Activated gamma-delta T cell treated with anti-CD3 and anti-CD28 coated beads, Interleukin-2, amount 50 U/mL, for 16 hours (primary cell): ENCODE data around the gene EMC1.
"Not testable (repeated sequence)": the region's sequence is repeated elsewhere in the genome, so short reads cannot be mapped to it uniquely, and the experiment has no call there.

ENCODE experiments used
- DNase-seq: peaks from one replicate; pipeline ENCODE4 v3.0.0-alpha.2; 2020; ENCODE audit warnings: low read depth

EMC1 gene

DNA sequence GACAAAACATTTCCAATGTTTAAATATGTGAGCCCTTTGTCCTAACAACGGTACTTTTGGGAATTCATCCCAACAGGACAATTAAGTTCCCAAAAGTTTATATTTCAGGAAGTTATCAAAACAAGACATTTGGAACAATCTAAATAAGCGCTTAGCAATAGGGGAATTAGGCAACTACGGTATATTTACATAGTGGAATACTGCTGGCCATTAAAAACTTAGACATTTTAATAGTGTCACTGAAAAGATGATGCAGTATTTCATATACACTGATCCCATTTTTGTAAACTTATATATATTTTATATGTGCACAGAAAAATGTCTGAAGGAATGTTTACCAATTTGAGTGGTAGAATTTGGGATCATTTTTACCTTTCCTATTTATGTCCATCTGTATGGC lies 62.1 kb downstream of the EMC1 start:
- DNase-seq: no peak

DNA sequence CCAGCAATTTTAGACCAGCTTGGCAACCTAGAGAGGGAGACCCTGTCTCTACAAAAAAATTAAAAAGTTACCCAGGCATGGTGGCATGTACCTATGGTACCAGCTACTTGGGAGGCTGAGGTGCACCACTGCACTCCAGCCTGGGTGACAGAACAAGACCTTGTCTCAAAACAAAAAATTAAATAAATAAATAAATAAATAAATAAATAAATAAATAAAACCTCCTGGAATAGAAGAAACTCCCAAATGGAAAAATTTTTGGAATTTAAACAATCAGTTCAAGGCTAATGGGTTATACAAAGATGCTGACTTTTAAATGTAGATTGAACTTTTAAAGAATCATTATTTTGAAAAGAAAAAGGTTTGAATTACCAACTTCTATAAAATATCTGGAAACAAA lies 63.5 kb downstream of the EMC1 start:
- DNase-seq: no peak

GRCh38 chr1:19186001-19186400 lies 65.3 kb downstream of the EMC1 start:
- DNase-seq: no peak

GRCh38 chr1:19182223-19182622 lies 69.1 kb downstream of the EMC1 start:
- DNase-seq: no peak

- not testable (repeated sequence) for DNase-seq
Observed at GRCh38 chr1:19180265-19180657, 71.1 kb downstream of the EMC1 start.

GRCh38 chr1:19179597-19180264 lies 71.6 kb downstream of the EMC1 start:
- peak; percentile 7 for DNase-seq

DNA sequence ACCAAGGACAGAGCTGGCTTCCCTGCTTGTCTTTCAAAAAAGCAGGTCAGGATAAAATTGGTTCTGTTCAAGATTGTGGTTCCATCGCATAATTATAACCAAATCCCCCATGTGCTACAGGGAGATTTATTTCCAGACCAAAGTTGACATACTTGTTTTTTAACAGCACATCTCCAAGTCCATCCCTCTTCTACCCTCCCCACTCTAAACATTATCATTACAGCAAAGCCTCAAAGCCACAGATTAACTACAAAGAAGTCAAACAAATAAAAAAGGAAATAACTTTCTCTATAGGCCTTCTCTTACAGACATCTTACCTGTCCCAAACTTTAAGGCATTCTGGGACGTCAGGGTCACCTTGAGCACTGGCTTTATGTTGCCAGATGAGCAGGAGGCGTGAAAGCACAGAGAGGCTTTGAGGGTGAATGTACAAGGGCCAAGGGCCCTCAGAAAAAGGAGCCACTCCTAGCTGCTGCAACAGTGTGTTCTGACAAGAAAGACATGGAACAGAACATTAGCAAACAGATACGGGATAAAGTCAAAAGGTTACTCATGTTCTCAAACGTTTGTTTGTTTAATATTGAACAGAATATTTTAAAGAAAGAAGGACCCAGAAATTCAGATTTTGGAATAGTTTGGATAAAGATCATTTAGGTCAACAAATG lies 72.5 kb downstream of the EMC1 start:
- DNase-seq: no peak

- DNase-seq: no peak
Observed at GRCh38 chr1:19177811-19178210, 73.5 kb downstream of the EMC1 start.

DNA sequence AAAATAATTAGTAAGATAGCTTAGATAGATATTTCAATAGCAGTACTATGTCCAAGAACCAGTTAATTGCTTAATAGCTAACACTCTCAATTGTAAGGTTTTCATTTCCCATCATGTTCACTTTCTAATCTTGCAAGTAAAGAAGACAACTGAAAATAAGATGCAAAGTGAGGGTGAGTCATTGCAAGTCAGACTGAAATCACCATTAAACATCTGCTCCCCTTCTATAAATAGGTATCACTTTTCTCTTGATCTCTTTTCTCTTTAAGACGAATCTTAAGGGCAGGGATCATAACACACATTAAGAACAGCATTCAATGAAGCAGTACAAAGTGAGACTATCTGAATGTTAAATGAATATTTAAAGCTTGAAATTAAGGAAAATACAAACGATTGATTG lies 81.7 kb downstream of the EMC1 start:
- DNase-seq: no peak

DNA sequence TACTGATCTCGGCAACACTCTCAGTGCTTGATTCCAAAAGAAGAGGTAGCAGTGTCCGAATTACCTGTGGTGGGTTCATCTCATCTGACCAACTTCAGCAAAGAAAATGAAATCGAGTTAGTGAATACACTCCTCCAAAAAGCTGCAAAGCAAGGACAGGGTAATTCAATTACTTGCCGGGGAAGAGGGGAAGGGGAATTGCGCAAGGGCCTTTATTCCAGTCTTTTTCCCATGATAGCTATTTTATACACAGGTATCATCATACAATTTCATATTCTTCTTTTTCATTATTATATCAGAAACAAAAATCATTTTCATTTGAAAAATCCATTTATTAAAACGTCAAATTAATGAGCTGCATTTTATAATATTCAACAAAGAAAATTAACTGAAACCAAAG lies 84.2 kb downstream of the EMC1 start:
- DNase-seq: no peak

DNA sequence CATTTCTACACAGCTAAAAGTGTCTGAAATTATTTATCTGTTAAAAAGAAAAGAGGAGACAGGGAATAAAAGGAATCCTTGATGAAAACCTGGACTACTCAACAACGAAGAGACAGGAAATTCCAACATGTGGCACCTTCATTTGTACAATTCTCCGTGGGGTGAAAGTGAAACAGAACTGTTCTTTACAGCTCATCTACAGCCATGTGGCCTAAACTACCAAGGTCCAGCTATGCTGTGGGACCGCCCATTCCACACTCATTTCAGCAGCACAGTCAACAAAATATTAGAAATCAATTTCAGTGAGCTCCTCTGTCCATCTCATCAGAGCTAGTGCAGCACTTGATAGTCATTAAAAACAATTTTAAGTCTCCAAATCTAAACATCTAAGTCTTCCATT lies 85.3 kb downstream of the EMC1 start:
- no peak for DNase-seq
